ENCODE measurements around the gene HMOX2. TPM values are rescaled to one million over a fixed set of nuclear protein-coding genes. Genes with fewer than 3 reads are reported as not detected.

Gene HMOX2
- polyA plus RNA-seq, 2 of the 4 experiments (the other 2 are of a cell fraction) = 35.4 to 47.7 TPM

- WGBS (ENCODE audit: missing lambda C conversion rate) = 84% methylated on average over 22 of the region's 22 CpGs
- peaks cover 12% of the 10 kb centered on the region; the same call in 1 of the 3 replicates for H3K4me1 ChIP-seq
- DNase-seq (ENCODE audit: low read depth in 1 of 2, low spot score in 1 of 2) (no peak), FAIRE-seq (no peak), ATAC-seq (peak; percentile 6 to 23; a peak in 3 of 6 replicates)
- ChIA-PET CTCF (interaction anchor here (1.2 to 1.8 kb wide), 2 partner anchors 9 to 13 kb away, joined by 3 to 8 read pairs; no protein-coding TSS in a partner anchor), POLR2A (interaction anchor here (0.5 kb wide), 1 partner anchor 25 kb away, joined by 4 read pairs; no protein-coding TSS in a partner anchor)
- H3K4me3 ChIP-seq = no peak overlapping the region
- TF ChIP-seq E2F6 (IDR thresholded peaks at IDR 0.05; ENCODE audit: borderline replicate concordance, low read depth) = no peak
- TF ChIP-seq NR3C1 (IDR thresholded peaks at IDR 0.05) = no peak
- no peak for TF ChIP-seq ZC3H11A (IDR thresholded peaks at IDR 0.05)
- TF ChIP-seq HES2 (IDR thresholded peaks at IDR 0.05) = no peak
- no peak for TF ChIP-seq RFX5 (IDR thresholded peaks at IDR 0.05)
- TF ChIP-seq SREBF2 (IDR thresholded peaks at IDR 0.05) = no peak
- no peak for TF ChIP-seq REST (IDR thresholded peaks at IDR 0.05)
- TF ChIP-seq ZSCAN20 (CRISPR knock-in tag; IDR thresholded peaks at IDR 0.05) = no peak
- TF ChIP-seq BCL3 (IDR thresholded peaks at IDR 0.05) = no peak
- no peak for TF ChIP-seq BHLHE40 (IDR thresholded peaks at IDR 0.05; ENCODE audit: low read depth, low read length)
- no peak for TF ChIP-seq CEBPB (IDR thresholded peaks at IDR 0.05)
- no peak for TF ChIP-seq MAFK (IDR thresholded peaks at IDR 0.05; ENCODE audit: partially characterized antibody)
- peak overlapping the region in 1 of 2 experiments; percentile 41; a peak in 2 of 6 replicates for H3K27ac ChIP-seq
- H3K4me2 ChIP-seq = 0 out of 3 replicates have a peak overlapping the region, but pooled peaks have one; percentile 3
- no peaks in the 10 kb centered on the region for H3K9me3 ChIP-seq
Measured at GRCh38 chr16:4463522-4464163, 12.6 kb upstream of the HMOX2 start.

- H3K9me3 ChIP-seq = no peaks in the 10 kb centered on the region
- TF ChIP-seq CHD4 (IDR thresholded peaks at IDR 0.05; ENCODE audit: borderline replicate concordance) (no peak), ZNF302 (CRISPR knock-in tag; IDR thresholded peaks at IDR 0.05) (no peak), JUNB (IDR thresholded peaks at IDR 0.05) (no peak), EP300 (IDR thresholded peaks at IDR 0.05) (no peak), FOSB (CRISPR knock-in tag; IDR thresholded peaks at IDR 0.05) (no peak), POLR2A (IDR thresholded peaks at IDR 0.05; ENCODE audit: low read length) (no peak), HOXB5 (CRISPR knock-in tag; IDR thresholded peaks at IDR 0.05) (no peak), CEBPB (IDR thresholded peaks at IDR 0.05) (no peak), FOXS1 (CRISPR knock-in tag; IDR thresholded peaks at IDR 0.05) (no peak), ELK1 (IDR thresholded peaks at IDR 0.05; ENCODE audit: low read depth, low read length) (no peak), E2F6 (IDR thresholded peaks at IDR 0.05; ENCODE audit: borderline replicate concordance, low read depth) (no peak), USF2 (IDR thresholded peaks at IDR 0.05) (no peak), GATA3 (IDR thresholded peaks at IDR 0.05; ENCODE audit: borderline replicate concordance) (no peak), BHLHE40 (IDR thresholded peaks at IDR 0.05; ENCODE audit: low read depth, low read length) (no peak)
- H3K4me1 ChIP-seq = peaks cover 12% of the 10 kb centered on the region; the same call in 1 of the 3 replicates
- ATAC-seq (no peak), DNase-seq (ENCODE audit: low read depth in 1 of 2, low spot score in 1 of 2) (no peak), FAIRE-seq (no peak)
- no peak overlapping the region for H3K4me3 ChIP-seq
- WGBS (ENCODE audit: missing lambda C conversion rate) = 95% methylated on average over 31 of the region's 32 CpGs
- POLR2A ChIA-PET = no interaction called here
- CTCF ChIA-PET = interaction anchor here (1.2 kb wide), 2 partner anchors 10 to 51 kb away, joined by 3 to 4 read pairs; partner anchors contain the start of gene HMOX2
- no peak overlapping the region for H3K27ac ChIP-seq
- H3K4me2 ChIP-seq = no peak overlapping the region
Measured at GRCh38 chr16:4465977-4466779, 10.0 kb upstream of the HMOX2 start.
